GM18526 (cell line): ENCODE measurements around the gene IGSF21.

Experiments
- POLR2A ChIP-seq: IDR thresholded peaks from 3 replicates; pipeline ENCODE4 v1.6.1; 2011; ENCODE audit not compliant: insufficient read length; ENCODE audit errors: extremely low read depth

The IGSF21 gene

DNA sequence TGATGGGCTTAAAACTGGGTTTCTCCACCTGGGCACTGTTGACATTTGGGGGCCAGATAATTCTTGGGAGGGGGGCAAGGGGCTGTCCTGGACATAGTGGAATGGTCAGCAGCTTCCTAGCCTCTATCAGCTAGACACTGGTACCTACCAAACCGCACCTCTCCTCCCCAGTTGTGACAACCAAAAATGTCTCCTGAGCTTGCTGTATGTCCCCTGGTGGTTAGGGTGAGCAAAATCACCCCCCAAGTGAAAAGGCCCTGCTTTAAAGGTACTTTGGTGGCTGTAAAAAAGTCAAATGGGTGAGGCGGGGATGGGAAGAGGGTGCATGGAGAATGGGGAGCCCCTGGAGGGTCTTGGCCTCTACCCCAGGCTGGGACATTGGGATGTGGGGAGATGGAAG is 182.0 kb downstream of the IGSF21 start:
- no peak for TF ChIP-seq POLR2A

GRCh38 chr1:18290740-18291412 is 183.3 kb downstream of the IGSF21 start:
- TF ChIP-seq POLR2A = no peak

GRCh38 chr1:18292531-18292930 is 184.9 kb downstream of the IGSF21 start:
- TF ChIP-seq POLR2A = no peak

DNA sequence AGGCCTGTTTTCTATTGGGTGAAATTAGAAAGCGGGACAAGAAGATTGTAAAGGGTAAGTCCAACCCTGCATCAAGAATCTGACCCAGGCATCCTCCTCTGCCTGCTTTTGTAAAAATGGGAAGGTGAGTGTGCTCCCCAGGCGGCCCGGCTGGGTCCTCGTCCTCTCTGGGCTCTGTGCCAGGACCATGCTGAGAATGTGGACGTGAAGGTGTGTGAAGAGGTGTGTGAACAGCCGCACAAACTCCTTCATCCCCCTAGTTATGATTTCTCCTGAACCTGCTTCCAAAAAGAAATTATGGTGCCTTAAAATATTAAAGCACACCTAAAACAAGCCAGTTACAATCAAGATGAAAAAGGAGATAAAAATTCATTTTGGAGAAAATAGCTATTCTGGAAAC is 185.7 kb downstream of the IGSF21 start:
- TF ChIP-seq POLR2A = no peak

- TF ChIP-seq POLR2A = no peak
Measured at GRCh38 chr1:18294437-18295176, 187.0 kb downstream of the IGSF21 start.

GRCh38 chr1:18297896-18298648 is 190.5 kb downstream of the IGSF21 start:
- TF ChIP-seq POLR2A = no peak

DNA sequence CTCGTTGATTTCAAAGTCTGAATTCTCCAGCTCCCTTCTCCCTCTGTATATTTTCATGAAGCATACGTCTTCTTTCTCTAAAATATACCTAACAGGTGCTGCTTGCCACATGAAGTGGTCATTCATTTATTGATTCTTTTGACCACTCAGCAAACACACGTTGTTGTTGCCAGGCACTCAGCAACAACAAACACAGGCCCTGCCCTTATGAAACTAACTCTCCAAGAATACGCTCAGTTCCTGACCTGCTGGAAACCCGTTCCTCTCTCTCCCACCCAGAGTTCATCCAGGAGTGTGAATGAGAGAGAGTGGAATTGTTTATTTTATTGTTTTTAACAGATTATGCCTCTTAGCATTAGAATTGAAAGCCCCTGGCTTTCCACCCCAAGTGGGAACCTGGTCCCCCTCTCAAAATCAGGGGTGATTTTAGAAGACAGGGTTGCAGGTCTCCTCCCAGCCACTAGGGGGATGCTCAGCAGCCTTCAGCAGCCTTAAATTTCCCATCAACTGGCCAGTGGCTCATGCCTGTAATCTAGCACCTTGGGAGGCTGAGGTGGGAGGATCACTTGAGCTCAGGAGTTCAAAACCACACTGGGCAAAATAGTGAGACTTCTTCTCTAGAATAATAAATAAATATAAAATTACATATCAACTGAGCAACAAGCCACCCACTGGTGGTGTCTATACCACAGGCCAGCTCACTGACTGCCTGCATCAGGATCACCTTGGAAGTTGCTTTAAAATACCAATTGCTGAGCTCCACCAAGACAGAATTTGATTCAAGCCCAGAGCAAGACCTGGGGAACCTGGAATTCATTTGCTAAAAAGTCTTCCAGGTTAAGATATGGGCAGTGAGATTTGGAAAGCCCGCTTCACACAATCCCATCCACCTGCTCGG is 192.1 kb downstream of the IGSF21 start:
- TF ChIP-seq POLR2A = no peak

GRCh38 chr1:18300376-18300775 is 192.8 kb downstream of the IGSF21 start:
- no peak for TF ChIP-seq POLR2A

DNA sequence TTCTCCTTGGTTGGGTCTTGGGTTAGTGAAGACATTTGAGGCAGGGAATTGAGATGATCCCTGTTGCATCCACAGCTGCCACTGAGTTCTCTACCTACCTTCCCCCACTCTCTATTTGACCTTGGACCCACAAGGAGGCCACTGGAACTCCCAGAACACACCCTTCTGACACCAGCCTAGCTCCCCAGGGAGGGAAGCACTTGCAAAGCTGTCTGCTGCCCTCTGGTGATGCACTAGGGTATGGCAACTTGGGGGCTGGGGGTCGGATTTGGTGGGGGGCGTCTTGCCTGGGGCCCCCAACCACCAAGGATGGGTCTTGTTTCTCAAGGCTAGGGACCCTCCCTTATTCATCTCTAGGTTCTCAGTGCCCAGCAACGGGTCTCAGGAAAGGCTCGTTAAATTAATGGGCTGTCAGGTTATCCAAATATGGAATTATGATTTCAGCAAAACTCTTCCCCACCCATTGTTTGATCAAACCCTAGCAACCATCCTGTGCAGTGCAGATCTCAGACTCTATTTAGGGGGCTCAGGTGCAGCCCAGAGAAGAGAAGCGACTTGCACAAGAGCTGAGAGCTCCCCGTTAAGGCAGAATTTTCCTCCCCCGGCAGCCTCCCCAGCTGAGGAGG is 195.3 kb downstream of the IGSF21 start:
- no peak for TF ChIP-seq POLR2A

DNA sequence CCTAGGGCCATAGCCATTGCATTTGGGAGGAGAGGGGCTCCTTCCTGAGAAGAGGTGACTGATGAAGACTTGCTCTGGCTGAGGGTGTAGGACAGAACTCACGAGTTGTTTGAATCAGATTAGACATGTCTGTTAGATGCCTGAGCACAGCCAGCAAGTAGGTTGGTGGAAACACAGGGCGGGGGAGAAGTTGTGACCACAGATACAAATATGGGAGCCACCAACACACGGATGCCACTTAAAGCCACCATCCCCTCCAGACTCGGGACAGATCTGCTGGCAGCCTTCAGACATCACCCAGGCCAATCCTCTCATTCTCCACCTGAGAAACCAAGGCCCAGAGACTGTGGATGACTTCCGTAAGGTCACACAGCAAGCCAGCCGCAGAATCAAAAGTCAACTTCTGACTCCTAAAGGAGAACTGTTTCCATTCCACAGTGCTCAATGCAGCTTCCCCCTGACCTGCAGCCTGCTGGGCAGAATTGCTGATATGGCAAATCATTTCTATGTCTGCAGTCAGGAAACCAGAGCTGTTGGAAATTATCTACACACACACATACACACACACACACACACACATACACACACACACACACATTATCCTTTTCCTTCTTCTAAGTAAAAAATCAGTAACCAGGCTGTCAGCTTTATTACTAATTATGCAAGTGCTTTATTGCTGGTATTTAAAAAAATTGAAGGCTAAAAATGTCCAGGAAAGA is 196.7 kb downstream of the IGSF21 start:
- no peak for TF ChIP-seq POLR2A

DNA sequence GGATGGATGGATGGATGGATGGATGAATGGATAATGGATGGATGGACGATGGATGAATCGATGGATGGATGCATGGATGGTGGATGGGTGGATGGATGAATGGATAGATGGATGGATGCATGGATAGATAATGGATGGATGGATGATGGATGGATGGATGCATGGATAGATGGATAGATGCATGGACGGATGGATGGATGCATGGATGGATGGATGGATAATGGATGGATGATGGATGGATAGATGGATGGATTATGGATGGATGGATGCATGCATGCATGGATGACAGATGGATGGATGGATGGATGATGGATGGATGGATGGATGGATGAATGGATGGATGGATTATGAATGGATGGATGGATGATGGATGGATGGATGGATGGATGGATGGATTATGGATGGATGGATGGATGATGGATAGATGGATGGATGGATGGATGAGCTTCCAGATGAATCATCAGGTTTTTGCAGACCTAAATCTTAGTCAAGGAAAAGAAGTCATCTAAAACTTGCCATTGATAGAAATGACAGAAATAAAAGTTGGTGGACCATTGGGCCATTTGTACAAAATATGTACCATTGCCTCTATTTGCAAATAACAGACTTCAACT is 197.7 kb downstream of the IGSF21 start:
- no peak for TF ChIP-seq POLR2A

GRCh38 chr1:18307329-18307898 is 199.8 kb downstream of the IGSF21 start:
- TF ChIP-seq POLR2A = no peak

DNA sequence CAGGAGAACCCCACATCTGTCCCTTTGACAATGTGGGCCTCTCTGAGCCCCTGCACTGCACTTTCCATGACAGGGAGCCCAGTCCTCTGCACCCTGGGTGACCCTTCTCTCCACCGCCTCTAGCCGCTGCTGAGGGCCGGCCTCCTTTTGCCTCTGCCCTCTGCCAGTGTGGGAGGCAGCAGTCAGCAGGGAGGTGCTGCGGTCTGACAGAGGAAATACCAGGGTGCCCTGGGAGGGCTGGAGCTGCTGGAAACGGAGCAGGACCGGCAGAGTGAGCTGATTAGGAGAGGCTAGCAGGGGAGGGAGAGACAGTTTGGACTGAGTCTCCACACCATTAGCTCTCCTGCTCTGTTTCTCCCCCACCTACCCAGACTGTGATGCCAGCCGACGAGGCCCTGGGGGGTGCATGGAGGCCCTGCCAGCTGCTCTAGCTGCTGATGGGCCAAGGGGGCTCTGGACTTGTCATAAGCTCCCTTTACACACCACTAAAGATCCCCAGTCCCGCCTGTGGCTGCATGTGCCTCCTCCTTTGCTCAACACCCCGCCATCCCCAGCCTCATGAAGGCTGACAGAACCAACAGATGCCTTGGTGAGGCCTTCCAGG is 202.1 kb downstream of the IGSF21 start:
- no peak for TF ChIP-seq POLR2A

- TF ChIP-seq POLR2A = no peak
Measured at GRCh38 chr1:18312961-18313360, 205.4 kb downstream of the IGSF21 start.
